Lower leg skin (tissue), 3 donors: ENCODE measurements around the gene ASPDH.

ENCODE experiments used
- POLR2A ChIP-seq, 2 donors: fragments of 450-650 bp; IDR thresholded peaks; one replicate each; pipeline ENCODE4 v1.6.1; 2016 to 2017; ENCODE audit warnings: antibody characterized with exemption in 2 of 2, mild to moderate bottlenecking in 1 of 2, moderate library complexity in 1 of 2
- TF ChIP-seq, protein P1 (sequence below), 3 donors: fragments of 450-650 bp; IDR thresholded peaks; one replicate each; pipeline ENCODE4 v1.5.1; 2016; ENCODE audit warnings: antibody characterized with exemption in 3 of 3, mild to moderate bottlenecking in 3 of 3, moderate library complexity in 2 of 3

DNA sequence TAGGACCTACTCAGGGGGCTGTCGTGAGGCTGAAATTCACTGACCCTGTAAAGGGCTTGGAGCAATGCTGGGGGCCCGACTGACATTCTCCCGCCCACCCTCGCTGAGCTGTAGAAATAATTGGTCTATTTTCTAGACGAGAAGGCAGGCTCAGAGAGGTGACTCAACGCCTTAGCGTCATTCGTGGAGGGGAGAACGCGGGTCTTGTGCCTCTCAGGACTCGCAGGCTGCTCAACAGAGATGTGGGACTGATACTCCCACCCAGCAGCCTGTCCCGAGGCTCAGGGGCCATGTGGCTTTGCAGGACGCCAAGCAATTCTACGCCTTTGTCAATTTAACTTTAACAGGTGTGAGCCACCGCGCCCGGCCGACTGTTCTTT lies 23.6 kb upstream of the ASPDH start:
- TF ChIP-seq, protein P1, sequence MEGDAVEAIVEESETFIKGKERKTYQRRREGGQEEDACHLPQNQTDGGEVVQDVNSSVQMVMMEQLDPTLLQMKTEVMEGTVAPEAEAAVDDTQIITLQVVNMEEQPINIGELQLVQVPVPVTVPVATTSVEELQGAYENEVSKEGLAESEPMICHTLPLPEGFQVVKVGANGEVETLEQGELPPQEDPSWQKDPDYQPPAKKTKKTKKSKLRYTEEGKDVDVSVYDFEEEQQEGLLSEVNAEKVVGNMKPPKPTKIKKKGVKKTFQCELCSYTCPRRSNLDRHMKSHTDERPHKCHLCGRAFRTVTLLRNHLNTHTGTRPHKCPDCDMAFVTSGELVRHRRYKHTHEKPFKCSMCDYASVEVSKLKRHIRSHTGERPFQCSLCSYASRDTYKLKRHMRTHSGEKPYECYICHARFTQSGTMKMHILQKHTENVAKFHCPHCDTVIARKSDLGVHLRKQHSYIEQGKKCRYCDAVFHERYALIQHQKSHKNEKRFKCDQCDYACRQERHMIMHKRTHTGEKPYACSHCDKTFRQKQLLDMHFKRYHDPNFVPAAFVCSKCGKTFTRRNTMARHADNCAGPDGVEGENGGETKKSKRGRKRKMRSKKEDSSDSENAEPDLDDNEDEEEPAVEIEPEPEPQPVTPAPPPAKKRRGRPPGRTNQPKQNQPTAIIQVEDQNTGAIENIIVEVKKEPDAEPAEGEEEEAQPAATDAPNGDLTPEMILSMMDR (IDR thresholded peaks at IDR 0.05): no peak
- no peak for TF ChIP-seq POLR2A (IDR thresholded peaks at IDR 0.05)
